HL-60 (cell line): ENCODE results near the gene CIART.
A peak's percentile ranks its signal among the peaks of the same experiment; 100 is the strongest.
"Not testable (repeated sequence)": the region's sequence is repeated elsewhere in the genome, so short reads cannot be mapped to it uniquely, and the experiment has no call there.

Experiments used
- DNase-seq, 2 experiments: peaks; one replicate each; pipeline ENCODE4 v3.0.0-alpha.2; 2010 to 2020; ENCODE audit warnings: low read depth in 1 of 2, low spot score in 1 of 2
- H3K27ac ChIP-seq: fragments of 250-450 bp; sonication (Bioruptor Pico); replicated peaks from 2 replicates; pipeline ENCODE4 v1.5.1; 2020; ENCODE audit warnings: mild to moderate bottlenecking, moderate library complexity
- H3K27me3 ChIP-seq: fragments of 250-450 bp; sonication (Bioruptor Pico); 2 replicates; pipeline ENCODE4 v1.5.1; 2021; ENCODE audit warnings: mild to moderate bottlenecking, moderate library complexity; ENCODE audit not compliant: insufficient read depth, poor library complexity, severe bottlenecking
- H3K4me3 ChIP-seq: replicated peaks from 2 replicates; pipeline ENCODE4 v1.5.1; 2011; ENCODE audit warnings: mild to moderate bottlenecking, control low read depth, low read length; ENCODE audit not compliant: insufficient read depth
- GABPA ChIP-seq: IDR thresholded peaks from 2 replicates; pipeline ENCODE4 v1.6.1; 2012; ENCODE audit warnings: low read depth
- POLR2AphosphoS5 ChIP-seq: IDR thresholded peaks from 2 replicates; pipeline ENCODE4 v1.6.1; 2012; ENCODE audit warnings: low read depth
- SPI1 ChIP-seq: IDR thresholded peaks from 2 replicates; pipeline ENCODE4 v1.6.1; 2012; ENCODE audit warnings: low read depth, mild to moderate bottlenecking, borderline replicate concordance
- long read RNA-seq: library from polyadenylated mRNA; unstranded; transcript quantifications from one replicate; pipeline ENCODE4 v2.0.0, GENCODE V29; 2020
- TF ChIP-seq, protein P1 (sequence below): IDR thresholded peaks from 2 replicates; pipeline ENCODE4 v1.6.1; 2012; ENCODE audit warnings: low read depth; ENCODE audit not compliant: insufficient replicate concordance
- TF ChIP-seq, protein P2 (sequence below): IDR thresholded peaks from one replicate; pipeline ENCODE4 v1.5.1; 2011; ENCODE audit warnings: low read length, control low read depth, inconsistent platforms; ENCODE audit not compliant: insufficient read depth

Gene CIART, protein sequence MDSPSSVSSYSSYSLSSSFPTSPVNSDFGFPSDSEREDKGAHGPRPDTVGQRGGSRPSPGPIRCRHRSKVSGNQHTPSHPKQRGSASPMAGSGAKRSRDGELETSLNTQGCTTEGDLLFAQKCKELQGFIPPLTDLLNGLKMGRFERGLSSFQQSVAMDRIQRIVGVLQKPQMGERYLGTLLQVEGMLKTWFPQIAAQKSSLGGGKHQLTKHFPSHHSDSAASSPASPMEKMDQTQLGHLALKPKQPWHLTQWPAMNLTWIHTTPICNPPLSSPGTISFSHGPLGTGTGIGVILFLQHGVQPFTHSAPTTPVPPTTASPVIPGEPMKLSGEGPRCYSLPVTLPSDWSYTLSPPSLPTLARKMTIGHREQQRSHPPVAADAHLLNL
- long read RNA-seq, partial matches to known transcripts, result 0 of 1 reads
- long read RNA-seq, other reads (novel, unspliced or antisense), result 0 of 1 reads

DNA sequence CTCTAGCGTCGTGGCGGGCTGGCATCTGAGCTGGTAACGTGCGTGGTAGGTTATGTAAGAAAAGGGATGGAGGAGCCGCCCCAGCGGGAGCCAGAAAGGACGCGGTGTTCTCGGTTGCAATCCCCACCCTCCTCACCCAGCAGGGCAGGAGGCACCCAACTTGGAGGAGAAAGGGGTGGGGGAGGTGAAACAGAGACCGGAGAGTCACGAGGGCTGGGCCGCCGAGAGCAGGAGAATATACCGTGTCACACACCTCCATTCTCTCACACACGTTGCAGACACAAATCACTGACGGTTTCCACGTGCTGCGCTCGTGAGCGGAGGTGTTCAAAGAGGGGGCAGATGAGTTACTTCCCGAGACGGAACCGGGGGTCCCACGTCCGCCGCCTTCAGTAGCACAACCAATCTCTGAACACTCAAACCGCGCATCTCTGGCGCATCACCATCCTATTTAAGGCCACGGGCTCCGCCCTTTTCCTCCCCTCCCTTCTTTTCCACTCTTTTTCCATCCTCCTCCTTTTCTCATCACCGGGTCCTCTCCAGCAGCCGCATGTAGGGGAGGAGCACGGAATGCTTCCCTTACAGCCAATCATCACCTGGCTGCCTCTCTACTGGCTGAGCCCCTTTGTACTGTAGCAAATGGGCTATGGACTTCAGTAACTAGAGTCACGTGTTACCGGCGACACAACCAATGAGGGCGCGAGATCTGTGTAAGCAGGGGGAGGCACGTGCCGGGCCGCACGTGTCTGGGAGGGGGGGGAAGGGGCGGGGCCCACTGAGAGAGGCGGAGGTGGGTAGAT lies at the start of gene CIART:
TSS of gene CIART (plus strand) at position 797 of the 800 bp plus-strand sequence. CDS start 714 bp downstream, outside the sequence.
- Histone ChIP-seq H3K27me3 (peaks cover 2% of the 10 kb centered on the region), H3K27ac (no peak within 1 kb of the TSS), H3K4me3 (peak within 1 kb of the TSS; percentile 31)
- DNase-seq, result peak; percentile 55 to 65
- TF ChIP-seq POLR2AphosphoS5 (no peak), SPI1 (no peak), GABPA (no peak)
- TF ChIP-seq, protein P1, sequence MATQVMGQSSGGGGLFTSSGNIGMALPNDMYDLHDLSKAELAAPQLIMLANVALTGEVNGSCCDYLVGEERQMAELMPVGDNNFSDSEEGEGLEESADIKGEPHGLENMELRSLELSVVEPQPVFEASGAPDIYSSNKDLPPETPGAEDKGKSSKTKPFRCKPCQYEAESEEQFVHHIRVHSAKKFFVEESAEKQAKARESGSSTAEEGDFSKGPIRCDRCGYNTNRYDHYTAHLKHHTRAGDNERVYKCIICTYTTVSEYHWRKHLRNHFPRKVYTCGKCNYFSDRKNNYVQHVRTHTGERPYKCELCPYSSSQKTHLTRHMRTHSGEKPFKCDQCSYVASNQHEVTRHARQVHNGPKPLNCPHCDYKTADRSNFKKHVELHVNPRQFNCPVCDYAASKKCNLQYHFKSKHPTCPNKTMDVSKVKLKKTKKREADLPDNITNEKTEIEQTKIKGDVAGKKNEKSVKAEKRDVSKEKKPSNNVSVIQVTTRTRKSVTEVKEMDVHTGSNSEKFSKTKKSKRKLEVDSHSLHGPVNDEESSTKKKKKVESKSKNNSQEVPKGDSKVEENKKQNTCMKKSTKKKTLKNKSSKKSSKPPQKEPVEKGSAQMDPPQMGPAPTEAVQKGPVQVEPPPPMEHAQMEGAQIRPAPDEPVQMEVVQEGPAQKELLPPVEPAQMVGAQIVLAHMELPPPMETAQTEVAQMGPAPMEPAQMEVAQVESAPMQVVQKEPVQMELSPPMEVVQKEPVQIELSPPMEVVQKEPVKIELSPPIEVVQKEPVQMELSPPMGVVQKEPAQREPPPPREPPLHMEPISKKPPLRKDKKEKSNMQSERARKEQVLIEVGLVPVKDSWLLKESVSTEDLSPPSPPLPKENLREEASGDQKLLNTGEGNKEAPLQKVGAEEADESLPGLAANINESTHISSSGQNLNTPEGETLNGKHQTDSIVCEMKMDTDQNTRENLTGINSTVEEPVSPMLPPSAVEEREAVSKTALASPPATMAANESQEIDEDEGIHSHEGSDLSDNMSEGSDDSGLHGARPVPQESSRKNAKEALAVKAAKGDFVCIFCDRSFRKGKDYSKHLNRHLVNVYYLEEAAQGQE, result no peak
- TF ChIP-seq, protein P2, sequence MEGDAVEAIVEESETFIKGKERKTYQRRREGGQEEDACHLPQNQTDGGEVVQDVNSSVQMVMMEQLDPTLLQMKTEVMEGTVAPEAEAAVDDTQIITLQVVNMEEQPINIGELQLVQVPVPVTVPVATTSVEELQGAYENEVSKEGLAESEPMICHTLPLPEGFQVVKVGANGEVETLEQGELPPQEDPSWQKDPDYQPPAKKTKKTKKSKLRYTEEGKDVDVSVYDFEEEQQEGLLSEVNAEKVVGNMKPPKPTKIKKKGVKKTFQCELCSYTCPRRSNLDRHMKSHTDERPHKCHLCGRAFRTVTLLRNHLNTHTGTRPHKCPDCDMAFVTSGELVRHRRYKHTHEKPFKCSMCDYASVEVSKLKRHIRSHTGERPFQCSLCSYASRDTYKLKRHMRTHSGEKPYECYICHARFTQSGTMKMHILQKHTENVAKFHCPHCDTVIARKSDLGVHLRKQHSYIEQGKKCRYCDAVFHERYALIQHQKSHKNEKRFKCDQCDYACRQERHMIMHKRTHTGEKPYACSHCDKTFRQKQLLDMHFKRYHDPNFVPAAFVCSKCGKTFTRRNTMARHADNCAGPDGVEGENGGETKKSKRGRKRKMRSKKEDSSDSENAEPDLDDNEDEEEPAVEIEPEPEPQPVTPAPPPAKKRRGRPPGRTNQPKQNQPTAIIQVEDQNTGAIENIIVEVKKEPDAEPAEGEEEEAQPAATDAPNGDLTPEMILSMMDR, result no peak

DNA sequence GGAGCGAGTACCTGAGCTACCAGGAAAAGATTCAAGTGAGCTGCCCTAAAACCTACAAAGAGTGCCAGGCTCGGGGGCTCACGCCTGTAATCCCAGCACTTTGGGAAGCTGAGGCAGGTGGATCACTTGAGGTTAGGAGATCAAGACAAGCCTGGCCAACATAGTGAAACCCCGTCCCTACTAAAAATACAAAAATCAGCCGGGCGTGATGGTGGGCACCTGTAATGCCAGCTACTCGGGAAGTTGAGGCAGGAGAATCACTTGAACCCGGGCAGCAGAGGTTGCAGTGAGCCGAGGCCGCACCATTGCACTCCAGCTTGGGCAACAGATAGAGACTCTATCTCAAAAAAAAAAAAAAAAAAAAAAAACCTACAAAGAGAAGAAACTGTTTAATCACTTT lies 49.4 kb upstream of the CIART start:
- not testable (repeated sequence) for H3K27me3 ChIP-seq, DNase-seq
- Histone ChIP-seq H3K4me3 (peak overlapping the region; percentile 72), H3K27ac (peak overlapping the region; percentile 97)

DNA sequence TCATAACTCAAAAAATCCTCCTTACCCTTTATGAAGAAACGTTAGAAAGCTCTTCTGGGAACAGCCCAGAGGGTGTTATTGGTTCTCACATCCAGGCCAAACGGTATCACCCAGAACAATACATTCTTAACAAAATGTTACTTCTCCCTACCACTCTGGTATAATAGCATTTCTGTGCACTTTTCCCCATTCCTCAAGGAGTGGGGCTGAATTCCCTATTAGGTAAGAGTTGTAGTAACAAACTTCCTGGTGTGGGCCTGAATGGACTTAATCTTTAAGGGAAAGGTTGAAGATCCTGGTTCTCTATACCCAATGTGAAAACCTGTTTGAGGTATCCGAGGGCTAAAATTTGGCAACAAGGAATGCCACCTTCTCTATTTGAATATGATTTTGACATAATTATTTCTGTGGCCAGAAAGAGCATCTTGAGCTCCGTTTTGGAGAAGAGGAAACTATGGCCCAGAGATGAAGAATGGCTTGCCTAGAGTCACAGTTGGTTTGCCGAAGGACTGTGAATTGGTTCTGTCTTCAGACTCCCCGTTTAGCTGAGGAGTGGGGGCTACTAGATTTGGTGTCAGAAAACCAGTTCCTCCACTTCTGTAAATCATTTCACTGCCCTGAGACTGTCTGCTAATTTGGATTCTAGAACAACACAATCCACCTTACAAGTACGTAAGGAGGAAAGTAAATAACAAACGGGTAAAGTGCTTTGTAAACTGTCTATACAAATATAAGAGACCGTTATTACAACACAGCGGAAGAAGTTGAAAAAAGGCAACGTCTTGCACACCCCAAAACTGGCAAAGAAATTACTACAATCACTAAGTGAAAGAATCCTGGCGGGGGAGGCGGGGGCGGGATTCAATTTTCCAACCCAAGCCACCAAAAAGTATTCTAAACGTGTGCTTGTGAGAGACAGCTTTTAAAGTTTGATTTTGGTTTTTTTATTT lies 48.7 kb upstream of the CIART start:
- peak overlapping the region; percentile 72 for H3K4me3 ChIP-seq
- H3K27me3 ChIP-seq, result no peaks in the 10 kb centered on the region
- TF ChIP-seq, protein P1, result peak; percentile 12
- TF ChIP-seq, protein P2, result no peak
- TF ChIP-seq GABPA, result peak; percentile 32; the same call in 1 of the 2 replicates
- TF ChIP-seq POLR2AphosphoS5, result no peak; the same call in 1 of the 2 replicates
- peak; percentile 47; the same call in 1 of the 2 replicates for TF ChIP-seq SPI1
- peak overlapping the region; percentile 97 for H3K27ac ChIP-seq
- DNase-seq, result peak in 1 of 2 experiments; percentile 70
